ENCODE data around the gene CNIH3.
A peak's percentile ranks its signal among the peaks of the same experiment; 100 is the strongest.

Gene CNIH3

DNA sequence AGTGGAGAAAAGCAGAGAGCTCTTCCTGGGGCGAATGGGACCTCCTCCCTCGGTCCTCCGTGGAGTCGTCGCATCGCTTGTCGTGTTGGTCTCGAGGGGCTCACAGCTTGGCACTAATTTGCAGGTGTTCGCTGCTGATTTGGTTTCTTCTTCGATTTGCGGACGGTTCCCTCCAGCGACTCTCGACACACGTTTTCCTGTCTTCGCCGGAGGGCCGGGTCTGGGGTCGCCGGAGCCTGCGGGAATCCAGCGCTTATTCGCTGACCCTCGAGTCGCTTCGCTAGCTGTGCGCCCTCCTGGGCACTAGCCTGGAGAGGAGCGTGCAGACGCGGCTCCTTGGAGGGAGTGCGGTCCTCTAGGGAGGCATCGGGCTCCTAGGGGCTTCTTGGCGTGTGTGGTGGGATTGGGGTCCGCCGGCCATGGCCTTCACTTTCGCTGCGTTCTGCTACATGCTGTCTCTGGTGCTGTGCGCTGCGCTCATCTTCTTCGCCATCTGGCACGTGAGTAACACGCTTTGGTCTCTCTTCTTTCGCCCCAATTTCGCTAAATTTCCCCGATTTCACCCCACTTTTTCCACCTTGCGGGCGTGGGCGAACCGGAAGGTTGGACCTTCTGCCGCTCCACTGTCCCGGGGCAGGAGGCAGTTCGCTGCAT, 766 bp downstream of the CNIH3 start:
- DNase-seq: no peak

- DNase-seq: no peak
Measured at GRCh38 chr1:224617410-224618355, 1.6 kb downstream of the CNIH3 start.

DNA sequence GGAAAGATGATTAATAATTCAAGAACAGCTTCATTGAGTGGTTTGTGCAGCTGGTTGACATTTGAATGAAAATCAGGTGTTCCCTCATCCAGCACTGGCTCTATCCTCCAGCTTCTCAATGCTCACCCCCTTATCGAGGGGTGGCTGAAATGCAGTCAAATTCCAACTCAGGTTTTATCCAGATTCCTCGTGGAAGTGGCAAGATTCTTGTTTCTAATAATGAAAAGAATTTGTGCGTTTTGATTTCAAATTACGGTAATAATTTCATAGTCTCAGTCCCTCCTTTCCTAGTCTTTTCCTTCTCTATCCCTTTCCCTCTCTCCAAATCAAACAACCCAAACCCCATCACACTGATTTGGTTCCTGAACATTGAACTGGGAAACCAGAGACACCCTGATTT, 3.1 kb downstream of the CNIH3 start:
- DNase-seq: no peak

- no peak for DNase-seq
Measured at GRCh38 chr1:224620105-224620504, 4.0 kb downstream of the CNIH3 start.

DNA sequence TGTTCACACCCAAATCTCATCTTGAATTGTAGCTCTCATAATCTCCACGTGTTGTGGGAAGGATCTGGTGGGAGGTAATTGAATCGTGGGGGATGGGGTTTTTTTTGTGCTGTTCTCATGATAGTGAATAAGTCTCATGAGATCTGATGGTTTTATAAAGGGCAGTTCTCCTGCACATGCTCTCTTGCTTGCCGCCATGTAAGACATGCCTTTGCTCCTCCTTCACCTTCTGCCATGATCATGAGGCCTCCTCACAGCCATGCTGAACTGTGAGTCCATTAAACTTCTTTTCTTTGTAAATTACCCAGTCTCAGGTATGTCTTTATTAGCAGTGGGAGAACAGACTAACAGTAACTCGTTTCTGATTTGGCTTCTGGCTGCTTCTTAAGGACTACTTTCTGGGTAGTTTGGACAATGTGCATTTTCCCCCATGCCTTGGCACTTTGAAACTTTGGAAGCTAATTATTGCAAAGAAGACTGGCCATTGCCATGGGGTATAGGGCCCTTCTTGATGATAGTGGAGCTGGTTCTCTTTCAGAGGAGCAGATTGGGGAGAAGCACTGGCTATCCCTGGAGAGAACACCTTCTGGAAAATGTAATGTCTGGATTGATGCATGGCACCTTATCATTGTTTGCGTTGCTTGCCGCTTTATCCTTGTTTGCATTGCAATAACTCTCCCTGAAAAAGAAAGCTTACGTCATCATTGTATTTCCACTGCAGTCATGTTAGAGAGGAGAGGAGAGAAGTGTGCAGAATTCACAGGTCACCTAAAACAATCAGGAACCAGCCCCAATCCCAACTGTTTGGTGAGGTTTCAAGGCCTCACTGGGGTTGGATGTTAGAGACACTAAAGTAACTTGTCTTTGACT, 5.9 kb downstream of the CNIH3 start:
- DNase-seq: peak in 2 of 3 experiments; percentile 25 to 56

- DNase-seq: no peak
Measured at GRCh38 chr1:224622831-224623230, 6.7 kb downstream of the CNIH3 start.

DNA sequence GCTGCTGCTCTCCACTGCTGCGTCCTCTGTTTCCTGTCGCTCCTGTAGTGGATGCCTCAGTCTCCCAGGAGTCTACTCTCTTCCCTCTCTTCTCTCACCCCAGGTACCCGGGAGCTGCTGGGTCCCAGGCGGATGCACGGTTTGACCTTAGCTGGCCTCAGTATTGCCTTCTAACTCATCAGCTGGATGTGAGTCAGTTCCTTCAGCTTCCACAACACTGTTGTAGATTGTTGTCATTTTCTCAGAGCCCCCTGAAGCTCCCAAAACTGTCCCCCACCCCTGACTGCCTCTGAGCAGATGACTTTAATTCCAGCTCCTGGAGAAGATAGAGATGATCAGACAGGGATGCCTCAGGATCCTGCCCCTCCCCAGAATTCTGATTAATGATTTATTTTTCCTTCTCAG, 7.2 kb downstream of the CNIH3 start:
- DNase-seq: no peak

DNA sequence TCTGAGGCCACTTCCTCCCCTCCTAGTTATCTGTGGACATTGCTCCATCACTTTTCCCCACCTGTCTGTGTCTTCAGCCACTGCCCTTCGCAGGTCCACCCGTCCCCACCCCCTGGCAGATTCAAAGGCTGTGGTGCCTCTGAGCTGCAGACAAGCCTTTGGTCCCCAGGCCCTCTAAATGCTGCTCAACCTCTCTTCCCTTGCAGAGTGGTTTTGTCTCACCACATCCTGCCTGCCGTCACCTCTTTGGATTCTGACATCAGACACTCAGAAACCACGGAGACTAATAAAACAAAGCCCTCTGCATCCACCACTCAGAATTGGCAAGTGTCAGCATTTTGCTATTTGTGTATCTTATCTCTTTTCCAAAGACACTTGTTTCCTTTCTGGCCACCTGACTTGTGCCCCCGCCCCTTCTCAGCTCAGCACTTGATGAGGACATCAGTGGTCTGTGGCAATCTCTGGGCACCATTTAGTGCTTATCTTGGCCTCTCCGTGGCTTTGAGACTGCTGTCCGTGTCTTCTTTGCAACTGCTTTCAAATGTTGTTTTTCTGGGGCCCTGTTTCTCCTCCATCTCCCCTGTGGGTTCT, 7.7 kb downstream of the CNIH3 start:
- DNase-seq: peak in 1 of 3 experiments; percentile 40

GRCh38 chr1:224624432-224624831, 8.3 kb downstream of the CNIH3 start:
- DNase-seq: no peak

DNA sequence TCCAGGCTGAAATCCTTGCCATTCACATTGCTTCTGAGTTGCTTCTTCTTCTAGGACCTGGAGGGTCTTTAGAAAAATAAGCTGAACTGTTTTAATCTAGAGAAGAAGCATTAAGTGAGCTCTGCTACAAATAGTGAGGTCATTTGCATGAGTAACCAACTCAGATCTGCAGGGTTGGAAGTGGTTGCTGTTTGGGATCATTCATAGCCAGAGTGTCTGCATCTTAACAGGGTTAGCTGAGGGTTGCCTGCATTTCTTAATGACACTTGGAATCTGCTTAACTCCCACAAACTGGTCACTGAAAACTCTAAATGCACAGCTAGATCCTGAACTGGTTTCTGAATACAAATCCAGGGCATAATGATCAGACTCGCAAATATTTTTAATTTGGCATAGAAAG, 9.9 kb downstream of the CNIH3 start:
- DNase-seq: no peak

DNA sequence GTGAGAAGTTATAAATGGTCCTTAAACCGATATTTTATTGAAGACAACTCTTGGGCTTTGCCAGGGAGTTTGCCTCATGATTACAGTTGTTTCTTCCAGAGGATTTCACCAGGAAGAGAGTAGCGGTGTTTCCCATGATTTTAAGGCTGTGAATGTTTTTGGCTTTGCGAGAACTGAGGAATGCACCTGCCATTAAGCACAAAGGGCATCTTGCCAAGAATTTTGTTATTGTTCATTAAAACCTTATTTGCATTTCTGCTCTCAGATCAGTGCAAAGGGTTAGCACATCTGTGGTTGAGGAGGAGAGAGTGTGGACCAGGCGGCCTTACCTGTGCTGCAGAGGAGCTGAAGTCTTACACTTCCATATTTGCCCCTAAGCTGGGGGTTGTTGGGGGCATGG, 13.8 kb downstream of the CNIH3 start:
- peak in 1 of 3 experiments; percentile 21 for DNase-seq

DNA sequence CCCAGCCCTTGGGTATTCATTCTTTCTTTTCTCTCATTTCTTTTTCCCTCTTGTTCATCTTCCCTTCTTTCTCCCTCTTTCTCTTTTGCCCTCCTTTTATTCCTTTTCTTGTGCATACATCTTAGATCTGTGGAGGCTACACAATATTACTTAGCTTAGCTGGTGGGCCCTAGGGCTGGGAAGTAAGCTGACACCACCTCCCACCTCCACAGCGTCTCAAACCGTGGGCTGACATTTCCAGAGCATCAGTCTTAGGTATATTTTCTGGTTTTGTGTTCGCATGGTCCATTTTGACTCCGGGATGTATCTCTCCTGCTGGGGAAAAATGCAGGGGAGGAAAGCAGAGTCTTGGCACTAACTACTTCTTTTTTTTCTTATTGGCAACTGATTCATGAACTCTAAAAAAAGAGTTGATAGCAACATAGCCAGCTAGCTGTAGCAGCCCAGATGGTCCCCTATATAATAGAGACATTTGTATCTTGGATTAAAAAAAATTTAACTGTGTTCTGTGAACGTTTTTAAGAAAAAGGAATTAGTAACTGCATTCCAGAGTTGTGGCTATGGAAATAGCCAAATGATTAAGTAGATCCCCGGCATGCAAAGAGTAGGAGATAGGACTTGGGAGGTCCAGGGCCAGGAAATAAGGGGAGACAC, 15.5 kb downstream of the CNIH3 start:
- no peak for DNase-seq

GRCh38 chr1:224632381-224632871, 16.3 kb downstream of the CNIH3 start:
- no peak for DNase-seq

DNA sequence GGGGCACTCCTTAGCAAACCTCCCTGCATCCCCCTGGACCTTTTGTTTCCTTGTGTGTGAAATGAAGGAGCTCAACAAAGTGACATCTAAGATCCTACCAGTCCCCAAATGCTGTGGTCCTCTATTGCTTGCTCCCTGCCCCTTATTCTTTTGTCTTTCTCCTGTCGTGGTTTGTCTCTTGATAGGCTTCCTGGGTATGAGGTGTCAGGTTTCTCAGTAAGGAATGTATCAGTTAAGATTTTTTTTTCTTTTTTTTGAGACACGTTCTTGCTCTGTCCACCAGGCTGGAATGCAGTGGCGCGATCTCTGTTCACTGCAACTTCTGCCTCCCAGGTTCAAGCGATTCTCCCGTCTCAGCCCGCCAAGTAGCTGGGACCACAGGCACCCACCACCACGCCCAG, 16.8 kb downstream of the CNIH3 start:
- no peak for DNase-seq

DNA sequence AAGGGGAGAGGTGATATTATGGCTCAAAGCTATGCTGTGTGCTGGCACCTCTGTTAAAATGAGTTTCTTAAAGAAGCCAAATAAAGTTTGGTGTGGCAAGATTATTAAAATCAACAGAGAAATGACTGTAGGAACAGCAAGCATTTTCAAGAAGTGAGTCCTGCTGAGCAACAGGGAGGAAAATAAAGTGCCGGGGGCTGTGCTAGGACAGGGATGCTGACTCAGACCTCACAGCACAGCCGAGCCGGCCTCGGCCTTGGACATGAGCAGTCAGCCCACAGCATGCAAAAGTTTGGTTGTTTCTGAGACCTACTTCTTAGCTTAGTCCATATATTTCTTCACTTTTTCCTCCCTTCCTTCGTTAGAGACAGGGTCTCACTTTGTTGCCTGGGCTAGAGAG, 19.2 kb downstream of the CNIH3 start:
- no peak for DNase-seq

DNA sequence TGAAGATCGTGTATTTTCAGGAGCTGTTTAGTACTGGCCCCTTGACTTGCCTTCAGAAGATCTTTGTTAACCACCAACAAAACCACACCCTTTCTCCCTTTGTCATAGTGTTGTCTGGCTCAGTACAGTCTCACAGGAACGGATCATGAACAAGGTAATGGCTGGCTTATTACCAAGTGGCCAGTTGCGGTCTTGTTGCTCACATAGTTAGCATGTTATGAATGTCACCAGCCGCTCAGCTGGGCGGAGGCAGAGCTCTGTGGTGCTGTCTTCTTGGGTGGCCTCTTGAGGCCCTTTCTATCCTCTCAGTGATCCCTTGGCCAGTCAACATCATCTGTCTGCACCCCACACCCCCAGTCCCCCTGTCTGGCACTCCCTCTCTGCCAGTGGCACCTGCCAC, 21.4 kb downstream of the CNIH3 start:
- peak in 1 of 3 experiments; percentile 15 for DNase-seq

DNA sequence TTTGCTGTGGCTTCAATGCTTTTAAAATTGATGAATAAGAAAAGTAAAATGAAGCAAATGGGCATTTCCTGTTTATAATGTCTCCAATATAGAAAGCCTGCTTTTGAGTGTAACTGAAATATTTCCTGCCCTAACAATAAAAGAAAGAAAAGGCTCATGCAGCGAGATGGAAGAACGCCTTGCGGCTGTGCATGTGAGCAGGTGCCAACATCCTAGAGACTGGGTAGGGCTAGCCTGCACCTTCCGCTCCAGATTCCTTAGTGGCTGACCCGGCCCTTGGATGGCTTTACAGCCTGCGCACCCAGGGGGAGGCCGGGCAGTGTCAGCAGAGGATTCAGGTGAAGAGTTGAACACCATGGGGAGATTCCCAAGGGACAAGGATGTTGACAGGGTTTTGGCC, 21.8 kb downstream of the CNIH3 start:
- DNase-seq: no peak

GRCh38 chr1:224639426-224639975, 23.4 kb downstream of the CNIH3 start:
- no peak for DNase-seq

DNA sequence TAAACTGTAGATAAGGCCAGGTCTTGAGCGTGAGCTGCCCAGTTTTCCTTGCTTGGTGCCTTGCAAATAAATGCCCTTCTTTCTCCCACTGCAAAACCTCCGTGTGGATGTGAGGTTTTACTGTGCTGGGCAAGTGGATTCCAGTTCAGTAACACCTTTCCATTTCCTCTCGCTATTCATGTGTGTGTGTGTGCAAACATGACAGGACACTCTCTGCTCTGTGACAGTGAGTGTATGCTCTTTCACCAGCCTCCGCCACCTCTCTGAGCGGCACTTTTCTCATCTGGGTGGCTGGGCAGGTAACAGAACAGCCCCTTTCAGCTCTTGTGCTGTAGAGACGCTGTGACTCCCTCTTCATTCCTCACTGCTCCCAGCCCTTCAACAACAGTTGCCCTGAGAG, 23.9 kb downstream of the CNIH3 start:
- DNase-seq: no peak

DNA sequence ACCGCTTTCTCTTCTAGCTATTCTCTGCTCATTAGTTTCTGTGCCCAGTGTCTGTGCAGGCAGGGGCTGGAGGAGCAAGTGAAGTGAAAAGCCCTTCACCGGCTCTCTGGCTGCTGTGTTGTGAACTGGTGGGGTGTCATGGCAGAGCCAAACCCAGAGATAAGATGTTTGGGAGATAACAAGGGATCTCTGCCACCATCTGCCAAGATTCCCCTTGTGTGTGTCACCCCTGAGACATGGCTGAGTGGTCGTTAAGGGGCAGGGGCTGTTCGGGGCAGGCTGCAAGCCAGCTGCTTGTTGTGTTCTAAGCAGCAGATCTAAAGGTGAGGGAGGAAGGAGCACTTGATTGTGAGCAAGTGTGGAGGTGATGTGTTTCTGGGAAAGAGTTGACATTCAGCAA, 24.5 kb downstream of the CNIH3 start:
- DNase-seq: peak in 1 of 3 experiments; percentile 34

GRCh38 chr1:224641030-224641429, 24.9 kb downstream of the CNIH3 start:
- DNase-seq: peak; percentile 9 to 52 (median 23)

GRCh38 chr1:224643653-224644052, 27.5 kb downstream of the CNIH3 start:
- no peak for DNase-seq

Data from NCI-H1417 (cell line).